Transverse colon (tissue), 4 donors: ENCODE results near the gene RAB3A. TPM values are rescaled to one million over a fixed set of nuclear protein-coding genes. Genes with fewer than 3 reads are reported as not detected.

Experiments used
- DNase-seq: peaks from one replicate; pipeline ENCODE4 v3.0.0-alpha.2; 2019
- H3K27ac ChIP-seq, 4 donors: fragments of 200-600 bp; sonication (generic); 2 replicates each; pipeline ENCODE4 v1.5.1; 2016 to 2018; ENCODE audit warnings: inconsistent platforms in 4 of 4
- H3K27me3 ChIP-seq: fragments of 200-600 bp; sonication (generic); 2 replicates; pipeline ENCODE4 v1.5.1; 2017; ENCODE audit warnings: inconsistent platforms
- H3K36me3 ChIP-seq, 4 donors: fragments of 200-600 bp; sonication (generic); 2 replicates each; pipeline ENCODE4 v1.5.1; 2017 to 2019; ENCODE audit warnings: inconsistent platforms in 4 of 4
- H3K4me1 ChIP-seq, 4 donors: fragments of 200-600 bp; sonication (generic); 2 replicates each; pipeline ENCODE4 v1.5.1; 2017 to 2020; ENCODE audit warnings: inconsistent platforms in 4 of 4
- H3K4me3 ChIP-seq, 4 donors: fragments of 200-600 bp; sonication (generic); 1 replicate in 1 of 4; 2 replicates in 3 of 4; pipeline versions ENCODE4 v1.5.1 to v1.6.1; 2017 to 2019; ENCODE audit warnings: inconsistent platforms in 4 of 4
- H3K9me3 ChIP-seq, 2 donors: fragments of 200-600 bp; sonication (generic); 2 replicates each; pipeline ENCODE4 v1.5.1; 2017 to 2019; ENCODE audit warnings: inconsistent platforms in 2 of 2
- CTCF ChIP-seq, 5 experiments: fragments of 200-600 bp in 3 of 5; fragments of 450-650 bp in 2 of 5; sonication (generic) in 3 of 5; IDR thresholded peaks; 1 replicate in 2 of 5; 2 replicates in 3 of 5; pipeline ENCODE4 v1.5.1; 2016 to 2017; ENCODE audit warnings: antibody characterized with exemption in 5 of 5, inconsistent platforms in 3 of 5, mild to moderate bottlenecking in 2 of 5, moderate library complexity in 1 of 5
- EP300 ChIP-seq: sonication (generic); formaldehyde crosslinking; IDR thresholded peaks from one replicate; pipeline ENCODE4 v1.6.1; 2017; ENCODE audit warnings: antibody characterized with exemption, low read depth
- POLR2A ChIP-seq: fragments of 450-650 bp; IDR thresholded peaks from one replicate; pipeline ENCODE4 v1.6.1; 2016; ENCODE audit warnings: antibody characterized with exemption, mild to moderate bottlenecking, moderate library complexity
- POLR2AphosphoS5 ChIP-seq, 3 donors: sonication (generic); formaldehyde crosslinking; IDR thresholded peaks; one replicate each; pipeline ENCODE4 v1.6.1; 2016; ENCODE audit warnings: antibody characterized with exemption in 3 of 3
- WGBS, 2 donors: methylation state at CpG; one replicate each; pipeline ENCODE4 v1.1.5; 2018; ENCODE audit warnings: low coverage in 1 of 2; 5-methylcytosine and 5-hydroxymethylcytosine counted together
- in situ Hi-C, 4 donors: fragments of 200-750 bp; cut with MboI; loops; one replicate each; pipeline versions ENCODE4 v1.15.0 to v1.15.1; 2017; ENCODE audit warnings: low sequenced_read_pairs in 3 of 4, low pct_ligation_motif_present in 1 of 4, low pct_unique_long_range_greater_than_20kb in 1 of 4
- intact Hi-C: fragments of 100-400 bp; cut with DNase I; formaldehyde crosslinking; loops from one replicate; pipeline ENCODE4 v1.15.1; 2023; ENCODE audit warnings: low total_unique reads
- total RNA-seq, 4 donors: library from RNA; depleted of rRNA; stranded (reverse); fragments of >200 nt; gene quantifications; one replicate each; pipeline ENCODE4 v1.1.0, GENCODE V29; 2016

RAB3A gene
- total RNA-seq, 4 donors from 2014 or later, result 2.2 to 8.6 (median 3.8) TPM; not detected in 1

- no peaks in the 10 kb centered on the region for H3K9me3 ChIP-seq
- no peaks in the 10 kb centered on the region for H3K27me3 ChIP-seq
- peak overlapping the region in 3 of 4 donors; percentile 42 to 84 (median 74) for H3K27ac ChIP-seq
- intact Hi-C loops (no loop called here), in situ Hi-C loops (no loop called here)
- TF ChIP-seq EP300 (no peak), POLR2A (no peak), CTCF (IDR thresholded peaks at IDR 0.05) (no peak), POLR2AphosphoS5 (IDR thresholded peaks at IDR 0.05) (no peak)
- H3K4me1 ChIP-seq, result peaks cover 4 to 27% (median 18%) of the 10 kb centered on the region in 4 donors
- WGBS, 2 donors, result 85% methylated on average over 7 of the region's 7 CpGs; no CpG with 5 or more reads in 1 of the 2 donors
- DNase-seq, result no peak
- peaks cover 0 to 4% (median 2%) of the 10 kb centered on the region in 4 donors for H3K36me3 ChIP-seq
- no peak overlapping the region for H3K4me3 ChIP-seq
Measured at GRCh38 chr19:18172331-18173053, 31.4 kb downstream of the RAB3A start.

- 50 to 81% methylated on average over 1 to 8 of the region's 8 CpGs for WGBS, 2 donors
- intact Hi-C loops, result no loop called here
- Histone ChIP-seq H3K9me3 (no peaks in the 10 kb centered on the region), H3K4me1 (peaks cover 4 to 27% (median 18%) of the 10 kb centered on the region in 4 donors), H3K27me3 (no peaks in the 10 kb centered on the region), H3K4me3 (no peak overlapping the region), H3K36me3 (peaks cover 0 to 10% (median 5%) of the 10 kb centered on the region in 4 donors), H3K27ac (peak overlapping the region; percentile 42 to 84 (median 64))
- no peak for TF ChIP-seq POLR2A
- no peak for TF ChIP-seq EP300
- TF ChIP-seq POLR2AphosphoS5 (IDR thresholded peaks at IDR 0.05), result no peak
- no peak for TF ChIP-seq CTCF (IDR thresholded peaks at IDR 0.05)
- no peak for DNase-seq
- in situ Hi-C loops, result no loop called here
Measured at GRCh38 chr19:18171605-18172327, 32.1 kb downstream of the RAB3A start.

- peaks cover 0 to 20% (median 8%) of the 10 kb centered on the region in 4 donors for H3K36me3 ChIP-seq
- H3K27me3 ChIP-seq, result no peaks in the 10 kb centered on the region
- intact Hi-C loops, result no loop called here
- DNase-seq, result peak; percentile 65
- no peak overlapping the region for H3K4me3 ChIP-seq
- TF ChIP-seq POLR2A, result peak; percentile 34
- peak; percentile 31 to 53 (median 34) for TF ChIP-seq POLR2AphosphoS5 (IDR thresholded peaks at IDR 0.05)
- TF ChIP-seq CTCF (IDR thresholded peaks at IDR 0.05), result no peak
- no peak for TF ChIP-seq EP300
- no peaks in the 10 kb centered on the region for H3K9me3 ChIP-seq
- peaks cover 4 to 27% (median 18%) of the 10 kb centered on the region in 4 donors for H3K4me1 ChIP-seq
- H3K27ac ChIP-seq, result peak overlapping the region; percentile 42 to 84 (median 64)
- WGBS, 2 donors, result 49% methylated on average over 16 of the region's 16 CpGs; no CpG with 5 or more reads in 1 of the 2 donors
- in situ Hi-C loops, result no loop called here
Measured at GRCh38 chr19:18170714-18171255, 33.1 kb downstream of the RAB3A start.
